ENCODE data around the gene PARL.

PARL gene

DNA sequence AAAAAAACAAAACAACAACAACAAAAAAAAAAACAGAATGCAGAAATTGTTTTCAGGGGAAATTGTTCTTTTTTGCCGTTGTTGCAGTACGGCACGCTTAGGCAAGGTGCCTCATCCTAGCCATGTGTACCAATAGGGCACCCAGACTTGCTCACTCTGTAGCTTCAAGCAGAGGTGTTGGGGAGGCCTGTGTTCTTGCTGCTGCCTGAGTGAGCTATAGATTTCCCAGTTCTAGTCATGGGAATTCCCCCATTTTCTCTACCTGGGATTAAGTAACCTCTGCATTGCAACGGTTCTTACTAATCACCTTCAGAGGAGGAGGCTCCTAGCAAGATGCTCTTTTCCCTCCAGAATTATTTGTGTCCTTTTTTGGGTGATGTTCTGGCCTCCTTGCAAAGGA lies 12.9 kb upstream of the PARL start:
- no peak for DNase-seq (ENCODE audit: low read depth, low spot score)
- no peak overlapping the region for H3K4me3 ChIP-seq (ENCODE audit: low read depth, low read length)
- TF ChIP-seq, protein P1, sequence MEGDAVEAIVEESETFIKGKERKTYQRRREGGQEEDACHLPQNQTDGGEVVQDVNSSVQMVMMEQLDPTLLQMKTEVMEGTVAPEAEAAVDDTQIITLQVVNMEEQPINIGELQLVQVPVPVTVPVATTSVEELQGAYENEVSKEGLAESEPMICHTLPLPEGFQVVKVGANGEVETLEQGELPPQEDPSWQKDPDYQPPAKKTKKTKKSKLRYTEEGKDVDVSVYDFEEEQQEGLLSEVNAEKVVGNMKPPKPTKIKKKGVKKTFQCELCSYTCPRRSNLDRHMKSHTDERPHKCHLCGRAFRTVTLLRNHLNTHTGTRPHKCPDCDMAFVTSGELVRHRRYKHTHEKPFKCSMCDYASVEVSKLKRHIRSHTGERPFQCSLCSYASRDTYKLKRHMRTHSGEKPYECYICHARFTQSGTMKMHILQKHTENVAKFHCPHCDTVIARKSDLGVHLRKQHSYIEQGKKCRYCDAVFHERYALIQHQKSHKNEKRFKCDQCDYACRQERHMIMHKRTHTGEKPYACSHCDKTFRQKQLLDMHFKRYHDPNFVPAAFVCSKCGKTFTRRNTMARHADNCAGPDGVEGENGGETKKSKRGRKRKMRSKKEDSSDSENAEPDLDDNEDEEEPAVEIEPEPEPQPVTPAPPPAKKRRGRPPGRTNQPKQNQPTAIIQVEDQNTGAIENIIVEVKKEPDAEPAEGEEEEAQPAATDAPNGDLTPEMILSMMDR (IDR thresholded peaks at IDR 0.05; ENCODE audit: insufficient read depth, low read length, missing control alignments) = no peak
- CTCF ChIA-PET = interaction anchor here (0.6 to 5.0 kb wide), 22 partner anchors 8 to 616 kb away, joined by 3 to 73 read pairs (median 4); partner anchors contain the start of genes ABCC5, EEF1AKMT4 and PARL
- POLR2A ChIA-PET = no interaction called here

DNA sequence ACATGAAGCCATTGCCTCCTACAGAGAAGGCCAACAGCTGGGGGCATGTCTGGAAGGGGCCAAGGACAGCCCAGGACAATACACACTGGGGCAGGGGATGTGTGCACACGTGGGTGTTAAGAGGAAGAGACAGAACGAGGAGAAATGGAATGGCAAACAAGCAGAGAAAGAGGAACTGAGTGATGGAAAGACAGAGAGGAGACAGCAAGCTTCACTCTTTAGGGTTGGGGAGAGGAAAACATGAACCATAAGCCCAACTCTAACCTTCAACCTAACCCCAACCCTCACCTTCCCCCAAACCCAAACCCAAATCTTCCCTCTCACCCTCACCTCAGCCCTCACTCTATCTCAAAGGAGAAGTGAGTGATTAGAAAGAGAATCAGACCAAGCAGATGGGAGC lies 11.9 kb upstream of the PARL start:
- TF ChIP-seq, protein P1 (IDR thresholded peaks at IDR 0.05; ENCODE audit: insufficient read depth, low read length, missing control alignments) = no peak
- CTCF ChIA-PET = interaction anchor here (0.6 to 5.0 kb wide), 29 partner anchors 10 to 428 kb away, joined by 3 to 73 read pairs (median 7); partner anchors contain the start of genes ABCC5, EEF1AKMT4 and PARL
- DNase-seq (ENCODE audit: low read depth, low spot score) = no peak
- POLR2A ChIA-PET = no interaction called here
- no peak overlapping the region for H3K4me3 ChIP-seq (ENCODE audit: low read depth, low read length)

DNA sequence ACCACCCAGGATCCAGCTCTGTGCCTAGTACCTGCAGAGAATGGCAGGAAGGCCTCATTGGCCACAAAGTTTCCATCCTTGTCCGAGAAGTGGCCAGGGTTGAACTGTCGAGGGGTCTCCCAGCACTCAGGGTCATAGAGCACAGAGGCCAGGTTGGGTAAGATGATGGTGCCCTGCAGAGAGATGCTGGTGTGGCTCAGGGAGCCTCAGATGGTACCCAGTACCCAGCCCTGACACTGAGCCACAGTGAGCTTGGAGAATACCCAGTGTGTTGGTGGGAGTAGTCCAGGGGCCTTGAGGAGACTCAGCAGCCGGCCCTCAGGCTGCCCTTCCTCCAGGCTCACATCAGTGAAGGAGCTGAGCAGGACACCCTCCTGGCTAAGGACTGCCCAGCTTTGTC lies 11.5 kb upstream of the PARL start:
- CTCF ChIA-PET = interaction anchor here (0.6 to 5.0 kb wide), 52 partner anchors 8 to 647 kb away, joined by 3 to 73 read pairs (median 4); partner anchors contain the start of genes ABCC5, ABCF3, EEF1AKMT4 and PARL
- POLR2A ChIA-PET = interaction anchor here (1.1 kb wide), 1 partner anchor 238 kb away, joined by 3 read pairs; no protein-coding TSS in a partner anchor
- no peak for DNase-seq (ENCODE audit: low read depth, low spot score)
- H3K4me3 ChIP-seq (ENCODE audit: low read depth, low read length) = no peak overlapping the region
- TF ChIP-seq, protein P1 (IDR thresholded peaks at IDR 0.05; ENCODE audit: insufficient read depth, low read length, missing control alignments) = no peak

DNA sequence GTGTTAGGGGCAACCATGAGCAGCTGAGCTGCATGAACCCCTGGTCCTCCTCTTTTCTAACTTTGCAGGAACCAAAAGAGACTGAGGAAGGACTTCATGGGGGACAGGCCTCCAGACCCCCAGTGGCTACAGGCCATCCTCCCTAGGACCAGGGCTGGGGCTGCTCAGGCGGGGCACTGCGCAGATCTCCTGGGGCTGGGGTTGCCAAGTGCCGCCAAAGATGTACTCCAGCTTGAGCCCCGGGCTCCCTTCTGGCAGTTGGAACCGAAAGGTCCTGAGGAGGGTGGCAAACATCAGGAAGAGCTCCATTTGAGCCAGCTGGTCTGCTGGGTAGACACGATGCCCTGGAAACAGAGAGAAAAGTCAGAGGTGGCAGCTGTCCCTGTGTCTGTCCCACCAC lies 11.1 kb upstream of the PARL start:
- TF ChIP-seq, protein P1 (IDR thresholded peaks at IDR 0.05; ENCODE audit: insufficient read depth, low read length, missing control alignments) = no peak
- H3K4me3 ChIP-seq (ENCODE audit: low read depth, low read length) = no peak overlapping the region
- CTCF ChIA-PET = interaction anchor here (0.6 to 5.0 kb wide), 64 partner anchors 9 to 647 kb away, joined by 3 to 73 read pairs (median 4); partner anchors contain the start of genes ABCC5, ABCF3, EEF1AKMT4 and EIF2B5
- no peak for DNase-seq (ENCODE audit: low read depth, low spot score)
- POLR2A ChIA-PET = interaction anchor here (1.1 kb wide), 1 partner anchor 238 kb away, joined by 3 read pairs; no protein-coding TSS in a partner anchor

DNA sequence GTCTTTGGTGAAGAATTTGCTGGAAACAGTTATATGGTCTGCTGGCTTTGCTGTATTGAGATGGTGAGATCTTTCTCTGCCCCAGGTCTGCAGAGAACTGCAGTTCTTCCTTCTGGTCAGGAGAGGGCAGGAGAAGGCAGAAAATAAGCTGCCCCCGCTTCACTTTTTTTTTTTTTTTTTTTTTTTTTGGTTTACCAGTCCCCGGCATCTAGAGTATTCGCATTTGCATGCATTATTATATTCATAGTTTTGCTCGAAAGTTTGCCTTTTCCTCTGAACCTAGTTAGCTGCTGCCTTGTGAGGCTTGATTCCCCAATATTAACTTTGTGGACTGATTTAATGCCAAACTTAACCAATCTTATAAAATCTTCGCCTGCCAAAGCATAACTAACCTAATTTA lies 10.6 kb upstream of the PARL start:
- CTCF ChIA-PET = interaction anchor here (0.6 to 5.0 kb wide), 62 partner anchors 9 to 648 kb away, joined by 3 to 73 read pairs (median 4); partner anchors contain the start of genes ABCC5, ABCF3, EEF1AKMT4 and EIF2B5
- TF ChIP-seq, protein P1 (IDR thresholded peaks at IDR 0.05; ENCODE audit: insufficient read depth, low read length, missing control alignments) = peak; percentile 79
- peak; percentile 5 for DNase-seq (ENCODE audit: low read depth, low spot score)
- no peak overlapping the region for H3K4me3 ChIP-seq (ENCODE audit: low read depth, low read length)
- POLR2A ChIA-PET = interaction anchor here (1.1 kb wide), 1 partner anchor 239 kb away, joined by 3 read pairs; no protein-coding TSS in a partner anchor

DNA sequence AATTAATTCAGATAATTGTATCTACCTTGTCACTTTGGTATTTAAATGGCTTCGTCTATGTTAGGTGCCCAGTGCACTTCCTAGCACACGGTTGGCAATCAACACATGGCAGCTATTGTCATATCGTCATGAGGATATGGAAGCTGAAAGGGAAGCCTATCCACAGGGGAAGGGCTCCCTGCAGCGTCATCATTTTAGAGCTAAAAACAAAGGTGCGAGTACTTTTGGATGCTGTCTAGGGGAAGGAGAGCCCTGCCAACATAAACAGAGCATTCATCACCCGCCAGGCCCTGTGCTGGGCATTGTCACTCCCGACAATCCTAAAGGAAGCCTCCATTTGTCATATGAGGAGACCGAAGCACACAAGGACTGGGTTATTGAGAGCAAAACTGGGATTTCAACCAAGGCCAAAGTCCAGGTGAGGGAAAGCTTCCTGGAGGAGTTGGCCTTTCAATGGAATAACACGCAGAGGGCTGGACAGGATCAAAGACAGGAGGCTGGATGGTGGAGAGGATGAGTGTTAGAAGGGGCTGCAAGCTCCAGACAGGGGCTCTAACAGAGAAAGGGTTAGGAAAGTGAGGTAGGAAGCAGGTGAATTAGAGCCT lies 8.0 kb upstream of the PARL start:
- POLR2A ChIA-PET = no interaction called here
- TF ChIP-seq, protein P1 (IDR thresholded peaks at IDR 0.05; ENCODE audit: insufficient read depth, low read length, missing control alignments) = no peak
- no peak overlapping the region for H3K4me3 ChIP-seq (ENCODE audit: low read depth, low read length)
- CTCF ChIA-PET = interaction anchor here (0.7 to 2.5 kb wide), 10 partner anchors 8 to 423 kb away, joined by 3 to 13 read pairs (median 3); partner anchors contain the start of genes ABCC5, EEF1AKMT4, EIF2B5 and PARL
- no peak for DNase-seq (ENCODE audit: low read depth, low spot score)
